Measurements from ENCODE around the gene LHX3. TPM values are rescaled to one million over a fixed set of nuclear protein-coding genes. Genes with fewer than 3 reads are reported as not detected.

Gene LHX3
- total RNA-seq, 1 experiment from 2014 or later: 0.22 TPM

GRCh38 chr9:136185596-136186366 is 19.1 kb downstream of the LHX3 start:
- no TSS peak for BruUV-seq (replicated peaks)
- TF ChIP-seq EZH2 (IDR thresholded peaks at IDR 0.05; ENCODE audit: low read depth) (no peak), CTCF (conservative IDR thresholded peaks at IDR 0.05) (no peak)
- DNase-seq: no peak
- Histone ChIP-seq H3K36me3 (ENCODE audit: low read depth) (no peaks in the 10 kb centered on the region), H4K20me1 (ENCODE audit: insufficient read depth) (no peaks in the 10 kb centered on the region), H2AFZ (no peak overlapping the region), H3K4me1 (replicated peaks; ENCODE audit: insufficient read depth) (no peaks in the 10 kb centered on the region), H3K27ac (no peak overlapping the region), H3K79me2 (ENCODE audit: low read depth) (no peaks in the 10 kb centered on the region), H3F3A (ENCODE audit: insufficient read depth, low read depth) (no peaks in the 10 kb centered on the region), H3K4me2 (no peak overlapping the region), H3K4me3 (no peak overlapping the region), H3K27me3 (ENCODE audit: insufficient read depth, low read depth) (peaks cover 39% of the 10 kb centered on the region), H3K9me3 (ENCODE audit: insufficient read depth, low read depth) (no peaks in the 10 kb centered on the region), H3K9me2 (ENCODE audit: insufficient read depth) (no peaks in the 10 kb centered on the region)
- intact Hi-C loops (cut with micrococcal nuclease; ENCODE audit: unreplicated experiment): no loop called here
- CTCF ChIA-PET: interaction anchor here (0.6 kb wide), 1 partner anchor 551 kb away, joined by 4 read pairs; no protein-coding TSS in a partner anchor
- POLR2A ChIA-PET (ENCODE audit: unreplicated experiment): interaction anchor here (0.5 kb wide), 1 partner anchor 836 kb away, joined by 4 read pairs; no protein-coding TSS in a partner anchor

GRCh38 chr9:136185066-136185465 is 19.9 kb downstream of the LHX3 start:
- Histone ChIP-seq H3K4me3 (no peak overlapping the region), H3K4me2 (no peak overlapping the region), H3K79me2 (ENCODE audit: low read depth) (no peaks in the 10 kb centered on the region), H3F3A (ENCODE audit: insufficient read depth, low read depth) (no peaks in the 10 kb centered on the region), H2AFZ (no peak overlapping the region), H4K20me1 (ENCODE audit: insufficient read depth) (no peaks in the 10 kb centered on the region), H3K36me3 (ENCODE audit: low read depth) (no peaks in the 10 kb centered on the region), H3K27ac (no peak overlapping the region), H3K27me3 (ENCODE audit: insufficient read depth, low read depth) (peaks cover 45% of the 10 kb centered on the region), H3K4me1 (replicated peaks; ENCODE audit: insufficient read depth) (no peaks in the 10 kb centered on the region), H3K9me3 (ENCODE audit: insufficient read depth, low read depth) (no peaks in the 10 kb centered on the region), H3K9me2 (ENCODE audit: insufficient read depth) (no peaks in the 10 kb centered on the region)
- no peak for DNase-seq
- no TSS peak for BruUV-seq (replicated peaks)
- POLR2A ChIA-PET (ENCODE audit: unreplicated experiment): no interaction called here
- CTCF ChIA-PET: no interaction called here
- intact Hi-C loops (cut with micrococcal nuclease; ENCODE audit: unreplicated experiment): no loop called here
- no peak for TF ChIP-seq CTCF (conservative IDR thresholded peaks at IDR 0.05)
- no peak for TF ChIP-seq EZH2 (IDR thresholded peaks at IDR 0.05; ENCODE audit: low read depth)

GRCh38 chr9:136182850-136183422 is 22.0 kb downstream of the LHX3 start:
- intact Hi-C loops (cut with micrococcal nuclease; ENCODE audit: unreplicated experiment): no loop called here
- H3K4me3 ChIP-seq: no peak overlapping the region

More at GRCh38 chr9:136182850-136183422, 22.0 kb downstream of the LHX3 start:
- H2AFZ ChIP-seq: no peak overlapping the region
- no peak overlapping the region for H3K4me2 ChIP-seq
- POLR2A ChIA-PET (ENCODE audit: unreplicated experiment): no interaction called here
- no TSS peak for BruUV-seq (replicated peaks)
- TF ChIP-seq CTCF (conservative IDR thresholded peaks at IDR 0.05): no peak
- no peak for TF ChIP-seq EZH2 (IDR thresholded peaks at IDR 0.05; ENCODE audit: low read depth)
- H4K20me1 ChIP-seq (ENCODE audit: insufficient read depth): no peaks in the 10 kb centered on the region
- no peaks in the 10 kb centered on the region for H3K36me3 ChIP-seq (ENCODE audit: low read depth)
- no peaks in the 10 kb centered on the region for H3F3A ChIP-seq (ENCODE audit: insufficient read depth, low read depth)
- no peaks in the 10 kb centered on the region for H3K9me2 ChIP-seq (ENCODE audit: insufficient read depth)
- CTCF ChIA-PET: no interaction called here
- peaks cover 60% of the 10 kb centered on the region for H3K27me3 ChIP-seq (ENCODE audit: insufficient read depth, low read depth)
- no peak for DNase-seq
- H3K27ac ChIP-seq: no peak overlapping the region
- no peaks in the 10 kb centered on the region for H3K9me3 ChIP-seq (ENCODE audit: insufficient read depth, low read depth)
- no peaks in the 10 kb centered on the region for H3K4me1 ChIP-seq (replicated peaks; ENCODE audit: insufficient read depth)
- no peaks in the 10 kb centered on the region for H3K79me2 ChIP-seq (ENCODE audit: low read depth)

All from PC-9 (cell line).